Activated B cell treated with CpG ODN at 0.5 μM for 24 hours (primary cell): ENCODE results near the gene PPP2R5A. TPM values are rescaled to one million over a fixed set of nuclear protein-coding genes. Genes with fewer than 3 reads are reported as not detected.
A peak's percentile ranks its signal among the peaks of the same experiment; 100 is the strongest.

ENCODE experiments used
- ATAC-seq: fragments of 200-7000 bp; cut with Tn5 transposase; one replicate; pipeline ENCODE4 v1.10.0; 2021; ENCODE audit warnings: low read depth, mild to moderate bottlenecking, moderate library complexity
- CTCF ChIA-PET: fragments of 350-600 bp; sonication (Branson Sonifier 250); formaldehyde crosslinking; loops from one replicate; lab custom pipeline; 2021; ENCODE audit warnings: antibody characterized with exemption; lab: Charles Lee
- POLR2A ChIA-PET: fragments of 350-600 bp; sonication (Branson Sonifier 250); formaldehyde crosslinking; loops from one replicate; lab custom pipeline; 2021; ENCODE audit warnings: antibody characterized with exemption; lab: Charles Lee
- DNase-seq: peaks from one replicate; pipeline ENCODE4 v3.0.0; 2022
- H3K27ac Mint-ChIP-seq: one replicate; pipeline ENCODE4 v1.8.0; 2020; ENCODE audit warnings: mixed read lengths
- H3K27me3 Mint-ChIP-seq: one replicate; pipeline ENCODE4 v1.8.0; 2021; ENCODE audit warnings: mixed read lengths
- H3K36me3 Mint-ChIP-seq: one replicate; pipeline ENCODE4 v1.8.0; 2021; ENCODE audit warnings: low read depth, mixed read lengths
- H3K4me1 Mint-ChIP-seq: one replicate; pipeline ENCODE4 v1.8.0; 2021; ENCODE audit warnings: mixed read lengths
- H3K4me3 Mint-ChIP-seq: one replicate; pipeline ENCODE4 v1.8.0; 2020; ENCODE audit warnings: mild to moderate bottlenecking, mixed read lengths
- H3K9me3 Mint-ChIP-seq: one replicate; pipeline ENCODE4 v1.8.0; 2020; ENCODE audit warnings: mixed read lengths
- CTCF ChIP-seq: fragments of 200-600 bp; IDR thresholded peaks from one replicate; pipeline ENCODE4 v1.8.0; 2022; ENCODE audit warnings: antibody characterized with exemption, mild to moderate bottlenecking
- intact Hi-C: fragments of 100-400 bp; cut with micrococcal nuclease; formaldehyde crosslinking; loops from one replicate; pipeline ENCODE4 v1.15.1; 2024
- total RNA-seq: library from RNA; stranded (reverse); gene quantifications from 2 replicates; pipeline ENCODE4 v1.2.3, GENCODE V29; 2022

The PPP2R5A gene
- total RNA-seq, 1 donor from 2014 or later, result 31.6 TPM

- CTCF ChIA-PET, result no interaction called here
These were observed 38.0 kb upstream of the PPP2R5A start for GRCh38 chr1:212247179-212247721.

DNA sequence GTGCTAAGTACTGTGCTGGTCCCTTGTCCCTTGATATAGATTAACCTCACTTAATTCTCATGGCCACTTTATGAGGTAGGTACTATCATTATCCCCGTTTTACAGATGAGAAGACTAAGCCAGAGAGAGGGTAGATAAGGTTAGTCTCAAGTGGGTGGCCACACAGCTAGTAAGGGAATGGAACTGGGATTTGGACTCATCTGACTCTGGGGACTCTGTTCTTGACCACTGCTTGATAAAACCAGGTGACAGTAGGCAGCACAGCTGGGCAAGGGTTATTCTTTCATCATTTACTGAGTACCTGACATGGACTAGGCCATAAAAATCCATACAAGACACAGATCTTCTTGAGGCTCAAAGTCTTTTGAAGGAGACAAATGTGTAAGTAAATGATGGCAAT is 37.2 kb upstream of the PPP2R5A start:
- ChIA-PET CTCF (no interaction called here), POLR2A (interaction anchor here (0.6 kb wide), 1 partner anchor 9 kb away, joined by 7 read pairs; no protein-coding TSS in a partner anchor)
- TF ChIP-seq CTCF, result no peak
- DNase-seq (no peak), ATAC-seq (no peak)
- Mint-ChIP-seq H3K27me3 (no peaks in the 10 kb centered on the region), H3K27ac (no peak overlapping the region), H3K4me3 (no peak overlapping the region), H3K36me3 (no peaks in the 10 kb centered on the region), H3K4me1 (peaks cover 25% of the 10 kb centered on the region), H3K9me3 (no peaks in the 10 kb centered on the region)
- intact Hi-C loops, result no loop called here

More at GRCh38 chr1:212247179-212247721, 38.0 kb upstream of the PPP2R5A start:
- H3K36me3 Mint-ChIP-seq, result no peaks in the 10 kb centered on the region
- no peak overlapping the region for H3K27ac Mint-ChIP-seq
- no peak for DNase-seq
- no peak for ATAC-seq
- no peaks in the 10 kb centered on the region for H3K27me3 Mint-ChIP-seq
- intact Hi-C loops, result no loop called here
- H3K4me3 Mint-ChIP-seq, result no peak overlapping the region
- peaks cover 22% of the 10 kb centered on the region for H3K4me1 Mint-ChIP-seq
- POLR2A ChIA-PET, result no interaction called here
- TF ChIP-seq CTCF, result no peak
- H3K9me3 Mint-ChIP-seq, result no peaks in the 10 kb centered on the region

DNA sequence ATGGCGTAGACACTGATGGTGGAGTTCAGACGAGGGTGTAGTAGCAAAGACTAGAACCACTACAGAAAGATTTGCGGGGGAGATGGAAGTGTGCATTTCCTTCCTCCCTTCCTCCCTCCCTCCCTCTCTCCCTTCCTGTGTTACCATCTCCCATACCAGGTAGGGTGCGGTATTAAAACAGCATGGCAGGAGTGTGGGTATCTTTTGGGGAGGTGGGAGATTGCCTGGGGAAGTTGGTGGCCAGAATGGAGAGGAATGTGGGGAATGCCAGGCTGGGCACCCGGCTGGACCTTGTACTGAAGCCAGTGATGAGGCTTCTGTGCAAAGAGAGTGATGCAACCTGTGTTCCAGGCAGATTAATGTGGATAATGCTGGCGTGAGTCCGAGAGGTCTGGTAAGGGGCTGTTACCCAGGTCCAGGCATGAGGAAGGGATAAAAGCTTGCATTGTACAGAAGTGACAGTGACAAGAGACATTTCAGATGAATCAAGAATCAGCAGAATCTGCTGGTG is 30.3 kb upstream of the PPP2R5A start:
- Mint-ChIP-seq H3K27ac (peak overlapping the region; percentile 87), H3K27me3 (no peaks in the 10 kb centered on the region), H3K4me3 (peak overlapping the region; percentile 8), H3K9me3 (no peaks in the 10 kb centered on the region), H3K36me3 (no peaks in the 10 kb centered on the region), H3K4me1 (peaks cover 36% of the 10 kb centered on the region)
- intact Hi-C loops, result no loop called here
- ChIA-PET POLR2A (interaction anchor here (2.7 kb wide), 1 partner anchor 31 kb away, joined by 12 read pairs; no protein-coding TSS in a partner anchor), CTCF (no interaction called here)
- no peak for DNase-seq
- TF ChIP-seq CTCF, result no peak
- ATAC-seq, result no peak

- DNase-seq, result no peak
- intact Hi-C loops, result loop anchor here (2.0 kb wide), 1 partner anchor 29 kb away; the partner anchor contains the start of gene PPP2R5A
- no peaks in the 10 kb centered on the region for H3K9me3 Mint-ChIP-seq
- CTCF ChIA-PET, result interaction anchor here (0.5 kb wide), 1 partner anchor 123 kb away, joined by 3 read pairs; no protein-coding TSS in a partner anchor
- no peaks in the 10 kb centered on the region for H3K36me3 Mint-ChIP-seq
- peak overlapping the region; percentile 87 for H3K27ac Mint-ChIP-seq
- peaks cover 36% of the 10 kb centered on the region for H3K4me1 Mint-ChIP-seq
- peak; percentile 45 for ATAC-seq
- POLR2A ChIA-PET, result interaction anchor here (0.5 to 2.7 kb wide), 3 partner anchors 29 to 315 kb away, joined by 3 to 12 read pairs (median 4); no protein-coding TSS in a partner anchor
- no peak for TF ChIP-seq CTCF
- H3K4me3 Mint-ChIP-seq, result peak overlapping the region; percentile 55
- H3K27me3 Mint-ChIP-seq, result no peaks in the 10 kb centered on the region
These were observed 29.4 kb upstream of the PPP2R5A start for GRCh38 chr1:212255705-212256307.

- peaks cover 36% of the 10 kb centered on the region for H3K4me1 Mint-ChIP-seq
- CTCF ChIA-PET, result interaction anchor here (0.5 to 0.7 kb wide), 2 partner anchors 109 to 123 kb away, joined by 3 read pairs; no protein-coding TSS in a partner anchor
These were observed 28.8 kb upstream of the PPP2R5A start for GRCh38 chr1:212256369-212256768.

More at GRCh38 chr1:212256369-212256768, 28.8 kb upstream of the PPP2R5A start:
- Mint-ChIP-seq H3K9me3 (no peaks in the 10 kb centered on the region), H3K27ac (peak overlapping the region; percentile 87), H3K4me3 (peak overlapping the region; percentile 55), H3K36me3 (no peaks in the 10 kb centered on the region), H3K27me3 (no peaks in the 10 kb centered on the region)
- peak; percentile 64 for ATAC-seq
- POLR2A ChIA-PET, result interaction anchor here (0.5 to 2.7 kb wide), 5 partner anchors 8 to 315 kb away, joined by 3 to 12 read pairs (median 4); no protein-coding TSS in a partner anchor
- intact Hi-C loops, result loop anchor here (2.0 kb wide), 1 partner anchor 28 kb away; the partner anchor contains the start of gene PPP2R5A
- DNase-seq, result no peak
- TF ChIP-seq CTCF, result no peak
